Measurements from ENCODE around the gene SPOCK3.

GRCh38 chr4:166741742-166742141 is 492.6 kb downstream of the SPOCK3 start:
- no peak for TF ChIP-seq POLR2A (IDR thresholded peaks at IDR 0.05)
- no peak for TF ChIP-seq CTCF (IDR thresholded peaks at IDR 0.05)
